HUDEP-2 (cell line): ENCODE results near the gene FAM110A.
A peak's percentile ranks its signal among the peaks of the same experiment; 100 is the strongest.
"Not testable (repeated sequence)": the region's sequence is repeated elsewhere in the genome, so short reads cannot be mapped to it uniquely, and the experiment has no call there.

Source experiments
- DNase-seq, 76 experiments: peaks; one replicate each; lab custom pipeline; 2025; ENCODE audit not compliant: unreplicated experiment in 76 of 76; lab: John Stamatoyannopoulos, UW

FAM110A gene

DNA sequence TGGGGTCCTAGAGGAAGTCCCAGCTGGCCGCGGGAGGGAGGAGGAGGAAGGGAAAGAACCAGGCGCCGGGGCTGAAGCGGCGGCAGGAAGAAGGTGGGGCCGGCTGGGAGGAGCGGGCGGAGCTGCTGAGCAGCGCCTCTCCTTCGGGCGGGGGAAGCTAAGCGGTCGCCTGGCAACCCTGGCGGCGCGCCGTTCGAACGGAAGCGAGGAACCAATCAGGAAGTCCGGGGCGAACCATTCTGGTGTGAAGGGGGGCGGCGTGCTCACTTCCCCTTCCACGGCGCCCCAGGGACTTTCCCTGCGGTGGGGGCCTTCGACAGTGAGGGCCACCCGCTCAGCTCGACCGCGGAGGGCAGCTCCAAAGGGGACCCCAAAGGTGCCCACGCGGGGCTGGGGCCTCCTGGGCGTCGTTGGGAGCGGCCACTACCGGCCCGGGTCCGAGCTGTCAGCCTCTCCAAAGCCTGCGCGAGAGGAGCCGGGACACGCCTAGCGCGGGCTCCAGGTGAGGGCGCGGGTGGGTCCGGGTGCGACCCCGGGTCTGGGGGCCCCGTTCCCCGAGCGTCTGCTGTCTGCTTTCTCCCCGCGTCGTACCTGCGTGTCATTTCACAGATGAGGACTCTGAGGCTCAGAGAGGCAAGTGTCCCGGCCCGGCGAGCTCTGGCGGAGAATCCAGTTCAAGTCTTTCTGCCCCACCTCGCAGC is at the start of gene FAM110A:
Gene FAM110A, plus strand, starts transcription at position 266 of the 701 bp plus-strand sequence. CDS start 11,090 bp downstream, outside the sequence.
- peak in 75 of 76 experiments; percentile 27 to 99 (median 90) for DNase-seq

DNA sequence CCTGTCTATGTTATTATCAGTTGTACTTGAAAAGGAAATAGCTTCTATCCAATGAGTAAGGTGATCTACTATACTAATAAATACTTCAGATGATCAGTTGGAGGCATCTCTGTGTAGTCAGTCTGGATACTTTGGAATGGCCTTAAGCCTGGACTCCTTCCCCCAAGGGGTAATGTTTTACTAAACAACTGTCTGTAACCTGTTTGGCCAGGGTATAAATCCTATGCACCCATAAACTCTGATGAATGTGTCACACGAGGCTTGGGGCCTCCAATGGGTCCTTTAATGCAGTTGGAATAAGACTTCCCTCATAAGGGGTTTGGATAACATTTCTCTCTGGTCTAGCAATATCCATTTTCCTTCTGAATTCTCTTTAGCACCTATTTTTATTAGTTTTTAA is 45.7 kb upstream of the FAM110A start:
- DNase-seq = no peak

DNA sequence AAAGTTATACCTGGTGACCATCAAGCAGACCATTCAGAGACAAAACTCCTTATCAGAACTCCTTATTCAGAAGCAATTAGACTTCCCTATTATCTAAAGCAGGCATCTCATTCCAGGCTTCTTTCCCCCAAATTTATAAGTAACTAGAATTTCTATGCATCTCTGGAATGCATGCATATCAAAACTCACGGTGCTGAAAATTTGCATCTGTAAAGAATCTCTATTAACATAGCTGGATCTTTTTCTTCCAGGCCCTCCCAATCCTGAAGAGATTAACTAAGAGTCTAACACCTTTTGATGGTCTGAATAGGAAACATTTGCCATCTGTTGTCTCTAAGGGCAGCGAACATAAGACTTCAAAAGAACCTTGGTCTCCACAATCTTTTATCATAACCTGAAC is 42.5 kb upstream of the FAM110A start:
- DNase-seq = no peak

DNA sequence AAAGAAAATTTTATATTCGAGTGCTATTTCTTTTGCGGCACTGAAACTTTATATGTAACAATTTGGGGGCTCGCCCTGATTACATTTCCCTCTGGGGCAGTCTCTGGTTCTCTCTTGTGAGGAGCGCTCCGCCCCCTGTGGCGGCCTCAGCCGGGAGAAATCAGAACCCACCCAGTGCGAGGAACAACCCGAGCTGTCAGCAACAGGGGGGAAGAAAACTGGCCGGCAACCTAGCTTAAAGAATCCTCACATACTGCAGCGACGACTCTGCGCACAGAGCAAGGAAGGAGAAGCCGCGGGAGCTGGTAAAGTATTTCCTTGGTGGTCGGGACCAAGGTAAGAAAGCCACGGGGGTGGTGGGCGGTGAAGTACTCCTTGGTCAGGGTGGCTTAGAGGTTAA is 41.3 kb upstream of the FAM110A start:
- DNase-seq = no peak

DNA sequence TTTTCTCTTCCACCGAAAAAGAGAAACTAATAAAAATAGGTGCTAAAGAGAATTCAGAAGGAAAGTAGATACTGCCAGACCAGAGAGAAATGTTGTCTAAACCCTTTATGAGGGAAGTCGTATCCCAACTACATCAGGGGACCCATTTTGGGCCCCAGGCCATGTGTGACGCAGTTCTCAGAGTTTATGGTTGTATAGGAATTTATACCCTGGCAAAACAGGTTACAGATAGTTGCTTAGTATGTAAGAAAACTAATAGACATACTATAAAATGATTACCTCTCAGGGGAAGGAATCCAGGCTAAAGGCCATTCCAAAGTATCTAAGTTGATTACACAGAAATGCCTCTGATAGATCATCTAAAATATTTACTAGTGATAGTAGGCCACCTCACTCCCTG is 36.6 kb upstream of the FAM110A start:
- DNase-seq = no peak

DNA sequence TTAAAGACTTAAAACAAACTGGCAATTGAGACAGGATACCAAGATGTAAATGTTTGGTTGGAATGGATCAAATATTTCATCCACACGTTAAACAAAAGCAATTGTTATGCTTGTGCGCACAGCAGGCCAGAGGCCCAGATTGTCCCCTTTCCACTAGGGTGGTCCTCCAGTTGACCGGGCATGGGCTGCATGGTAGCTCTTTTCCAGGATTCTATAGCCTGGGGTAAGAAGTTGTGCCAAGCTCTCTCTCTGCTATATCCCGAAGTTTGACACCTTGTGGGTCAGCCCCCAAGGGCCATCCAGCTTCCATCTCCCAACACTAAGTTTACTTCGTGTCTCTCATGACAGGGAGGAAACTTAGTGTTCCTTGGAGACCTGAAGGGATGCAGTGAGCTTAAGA is 34.8 kb upstream of the FAM110A start:
- DNase-seq = not testable (repeated sequence)

DNA sequence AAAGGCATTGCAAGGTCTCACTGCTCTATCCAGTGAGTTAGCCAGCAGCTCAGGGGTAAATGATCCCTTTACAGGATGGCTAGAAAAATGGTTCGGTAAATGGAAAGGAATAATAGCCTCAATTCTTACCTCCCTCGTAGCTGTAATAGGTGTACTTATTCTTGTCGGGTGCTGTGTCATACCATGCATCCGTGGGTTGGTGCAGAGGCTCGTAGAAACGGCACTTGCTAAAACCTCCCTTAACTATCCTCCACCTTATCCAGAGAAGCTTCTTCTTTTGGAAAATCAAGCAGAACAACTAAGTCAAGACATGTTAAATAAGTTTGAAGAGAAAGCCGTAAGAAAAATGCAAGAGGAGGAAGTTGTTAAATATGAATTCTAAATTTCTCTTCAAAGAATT is 33.5 kb upstream of the FAM110A start:
- not testable (repeated sequence) for DNase-seq

DNA sequence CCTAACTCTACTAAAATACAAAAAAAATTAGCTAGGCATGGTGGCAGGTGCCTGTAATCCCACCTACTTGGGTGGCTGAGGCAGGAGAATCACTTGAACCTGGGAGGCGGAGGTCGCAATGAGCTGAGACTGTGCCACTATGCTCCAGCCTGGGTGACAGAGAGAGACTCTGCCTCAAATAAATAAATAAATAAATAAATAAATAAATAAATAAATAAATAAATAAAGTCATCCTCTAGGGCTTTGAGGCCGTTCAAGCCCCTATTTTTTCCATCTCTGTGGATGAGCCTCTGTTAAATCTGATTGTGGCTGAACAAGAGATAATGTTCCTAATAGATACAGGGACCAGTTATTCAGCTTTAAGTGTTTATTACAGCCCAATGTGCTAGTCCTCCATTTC is 31.8 kb upstream of the FAM110A start:
- DNase-seq = no peak

DNA sequence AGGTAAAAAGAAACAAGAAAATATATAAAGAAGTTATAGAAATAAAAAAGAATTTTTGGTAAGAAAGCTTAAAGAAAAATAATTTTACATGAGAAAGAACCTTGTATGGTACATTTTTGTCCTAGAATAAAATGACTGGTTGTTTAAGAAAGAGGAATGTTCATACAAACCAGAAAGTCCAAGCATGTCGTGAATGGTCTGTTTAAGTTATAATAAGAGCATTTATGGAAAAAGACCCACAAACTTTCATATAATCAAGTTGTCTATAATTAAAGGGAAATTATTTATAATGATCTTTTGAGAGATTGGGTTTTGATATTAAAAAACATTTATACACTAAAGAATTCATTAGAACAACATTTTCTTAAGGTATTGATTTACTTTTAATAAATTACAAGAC is 27.8 kb upstream of the FAM110A start:
- peak in 2 of 76 experiments; percentile 4 to 11 for DNase-seq

DNA sequence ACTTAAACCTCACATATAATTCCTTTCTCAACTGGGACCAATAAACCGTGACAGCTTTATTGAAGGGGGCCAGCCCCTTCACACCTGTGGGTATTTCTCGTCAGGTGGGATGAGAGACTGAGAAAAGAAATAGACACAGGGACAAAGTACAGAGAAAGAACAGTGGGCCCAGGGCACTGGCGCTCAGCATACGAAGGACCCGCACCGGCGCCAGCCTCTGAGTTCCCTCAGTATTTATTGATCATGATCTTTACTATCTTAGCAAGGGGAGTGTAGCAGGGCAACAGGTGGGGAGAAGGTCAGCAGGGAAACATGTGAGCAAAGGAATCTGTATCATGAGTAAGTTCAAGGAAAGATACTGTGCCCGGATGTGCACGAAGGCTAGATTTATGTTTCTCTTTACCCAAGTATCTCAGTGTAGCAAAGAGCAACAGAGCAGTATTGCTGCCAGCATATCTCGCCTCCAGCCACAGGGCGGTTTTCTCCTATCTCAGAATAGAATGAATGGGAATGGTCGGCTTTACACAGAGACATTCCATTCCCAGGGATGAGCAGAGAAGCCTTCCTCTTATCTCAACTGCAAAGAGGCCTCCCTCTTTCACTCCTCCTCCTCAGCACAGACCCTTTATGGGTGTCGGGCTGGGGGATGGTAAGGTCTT is 21.6 kb upstream of the FAM110A start:
- not testable (repeated sequence) for DNase-seq

DNA sequence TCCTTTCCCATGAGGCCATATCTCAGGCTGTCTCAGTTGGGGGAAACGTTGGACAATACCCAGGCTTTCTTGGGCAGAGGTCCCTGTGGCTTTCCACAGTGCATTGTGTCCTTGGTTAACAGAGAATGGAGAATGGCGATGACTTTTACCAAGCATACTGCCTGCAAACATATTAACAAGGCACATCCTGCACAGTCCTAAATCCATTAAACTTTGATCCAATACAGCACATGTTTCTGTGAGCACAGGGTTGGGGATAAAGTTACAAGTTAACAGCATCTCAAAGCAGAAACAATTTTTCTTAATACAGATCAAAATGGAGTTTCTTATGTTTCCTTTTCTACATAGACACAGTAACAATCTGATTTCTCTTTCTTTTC is 21.1 kb upstream of the FAM110A start:
- not testable (repeated sequence) for DNase-seq

DNA sequence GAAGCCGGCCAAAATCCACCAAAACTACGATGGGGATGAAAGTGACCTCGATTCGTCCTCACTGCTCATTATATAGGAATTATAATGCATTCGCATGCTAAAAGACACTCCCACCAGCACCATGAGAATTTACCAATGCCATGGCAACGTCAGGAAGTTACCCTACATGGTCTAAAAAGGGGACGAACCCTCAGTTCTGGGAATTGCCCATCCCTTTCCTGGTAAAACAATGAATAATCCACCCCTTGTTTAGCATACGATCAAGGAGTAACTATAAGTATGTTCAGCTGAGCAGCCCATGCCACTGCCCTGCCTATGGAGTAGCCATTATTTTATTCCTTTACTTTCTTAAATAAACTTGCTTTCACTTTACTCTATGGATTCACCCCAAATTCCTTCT is 20.1 kb upstream of the FAM110A start:
- DNase-seq = no peak

DNA sequence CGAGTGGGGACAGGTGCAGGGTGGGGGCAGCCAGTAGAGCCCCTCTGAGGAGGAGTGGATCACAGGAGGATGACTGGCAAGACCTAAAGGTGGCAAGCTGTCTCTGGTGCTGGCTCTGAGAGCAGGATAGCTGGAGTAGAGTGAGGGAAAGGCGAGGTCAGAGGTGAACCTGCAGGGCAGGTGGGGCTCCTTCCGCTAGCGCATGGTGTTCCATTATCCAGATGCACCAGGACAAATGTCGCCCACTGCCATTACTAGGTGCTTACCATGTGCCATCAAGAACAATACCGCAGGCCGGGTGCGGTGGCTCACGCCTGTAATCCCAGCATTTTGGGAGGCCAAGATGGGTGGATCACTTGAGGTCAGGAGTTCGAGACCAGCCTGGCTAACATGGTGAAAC is 18.3 kb upstream of the FAM110A start:
- DNase-seq = no peak

DNA sequence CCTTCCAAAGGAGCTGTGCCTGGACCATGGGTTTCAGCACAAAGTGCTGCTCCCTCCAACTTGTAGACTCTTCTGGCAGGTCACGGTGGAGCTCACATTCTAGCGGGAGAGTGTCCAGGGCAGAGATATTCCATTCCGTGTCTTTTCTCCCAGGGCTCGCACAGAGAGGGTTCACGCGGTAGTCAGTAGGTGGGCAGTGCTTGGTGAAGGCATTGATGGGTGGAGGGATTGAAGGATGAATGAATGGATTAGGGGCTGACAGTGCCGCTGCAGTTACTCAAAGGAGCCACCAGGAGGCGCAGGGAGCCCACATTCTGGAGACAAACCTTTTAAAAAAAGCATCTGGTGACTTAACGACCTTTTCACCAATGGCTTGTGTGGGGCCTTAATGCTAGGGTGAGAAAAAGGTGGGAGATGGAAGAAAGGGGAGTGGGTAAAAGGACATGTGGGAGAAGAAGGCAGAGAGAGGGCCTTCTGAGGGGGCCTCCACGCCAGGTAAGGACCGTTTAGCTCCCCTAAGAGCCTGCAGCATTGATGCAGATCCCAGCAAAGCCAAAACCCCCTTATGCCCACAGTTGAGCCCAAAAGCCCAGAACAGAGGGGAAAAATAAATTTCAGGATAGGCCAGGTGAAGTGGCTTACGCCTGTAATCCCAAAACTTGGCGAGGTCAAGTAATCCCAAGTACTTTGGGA is 17.5 kb upstream of the FAM110A start:
- peak in 47 of 76 experiments; percentile 10 to 65 (median 32) for DNase-seq

DNA sequence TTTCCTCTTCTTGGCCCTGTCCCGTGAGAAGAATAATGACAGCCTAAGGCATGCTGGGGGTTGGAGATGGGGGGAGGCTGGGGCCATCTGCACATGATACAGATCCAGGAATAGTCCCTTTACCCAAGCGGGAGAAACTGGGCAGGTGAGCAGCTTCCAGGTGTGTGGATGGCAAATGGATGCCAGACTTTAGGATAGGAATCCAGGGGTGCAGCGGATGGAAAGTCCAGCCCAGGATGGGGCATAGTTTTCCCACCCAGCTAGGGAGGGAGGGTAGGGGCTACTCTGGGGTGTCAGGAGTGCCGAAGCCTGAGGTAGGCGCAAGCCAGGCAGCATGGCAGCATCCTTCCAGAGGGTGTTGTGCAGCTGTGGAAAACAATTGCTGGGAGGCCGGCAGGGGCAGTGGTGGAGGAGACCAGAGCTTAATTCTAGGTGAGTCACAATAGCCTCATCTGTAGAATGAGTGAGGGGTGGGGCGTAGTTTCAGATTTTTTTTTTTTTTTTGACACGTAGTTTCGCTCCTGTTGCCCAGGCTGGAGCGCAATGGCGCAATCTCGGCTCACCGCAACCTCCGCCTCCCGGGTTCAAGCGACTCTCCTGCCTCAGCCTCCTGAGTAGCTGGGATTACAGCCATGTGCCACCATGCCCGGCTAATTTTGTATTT is 15.4 kb upstream of the FAM110A start:
- DNase-seq = no peak

DNA sequence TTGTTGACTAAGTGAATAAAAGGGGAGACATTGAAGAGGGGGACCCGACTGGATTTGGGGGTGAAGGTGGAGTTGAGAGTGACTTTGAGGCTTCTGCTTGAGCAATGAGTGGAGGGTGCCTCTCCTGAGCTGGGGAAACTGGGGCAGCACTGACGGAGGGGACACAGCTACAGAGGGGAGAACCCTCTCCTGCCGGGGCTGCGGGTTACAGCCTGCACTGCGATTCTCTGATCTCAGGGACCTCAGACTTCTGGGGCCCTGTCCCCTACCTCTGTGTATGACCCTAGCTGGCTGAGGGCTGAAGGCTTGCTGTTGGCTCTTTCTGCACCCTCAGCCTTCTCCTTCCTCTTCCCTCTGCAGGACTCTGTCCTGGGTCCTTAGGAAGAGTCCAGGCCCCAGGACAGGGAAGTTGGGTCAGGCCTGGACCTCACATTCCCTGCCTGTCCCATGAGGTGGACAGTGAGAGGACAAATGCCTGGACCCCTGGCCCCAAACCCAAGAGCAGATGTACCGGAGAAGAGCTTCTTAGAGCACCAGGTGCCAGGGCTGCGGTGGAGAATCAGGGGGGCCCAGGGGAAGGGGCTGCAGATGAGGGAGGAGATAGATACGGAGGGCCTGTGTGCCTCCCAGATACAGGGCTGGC is 13.7 kb upstream of the FAM110A start:
- no peak for DNase-seq

DNA sequence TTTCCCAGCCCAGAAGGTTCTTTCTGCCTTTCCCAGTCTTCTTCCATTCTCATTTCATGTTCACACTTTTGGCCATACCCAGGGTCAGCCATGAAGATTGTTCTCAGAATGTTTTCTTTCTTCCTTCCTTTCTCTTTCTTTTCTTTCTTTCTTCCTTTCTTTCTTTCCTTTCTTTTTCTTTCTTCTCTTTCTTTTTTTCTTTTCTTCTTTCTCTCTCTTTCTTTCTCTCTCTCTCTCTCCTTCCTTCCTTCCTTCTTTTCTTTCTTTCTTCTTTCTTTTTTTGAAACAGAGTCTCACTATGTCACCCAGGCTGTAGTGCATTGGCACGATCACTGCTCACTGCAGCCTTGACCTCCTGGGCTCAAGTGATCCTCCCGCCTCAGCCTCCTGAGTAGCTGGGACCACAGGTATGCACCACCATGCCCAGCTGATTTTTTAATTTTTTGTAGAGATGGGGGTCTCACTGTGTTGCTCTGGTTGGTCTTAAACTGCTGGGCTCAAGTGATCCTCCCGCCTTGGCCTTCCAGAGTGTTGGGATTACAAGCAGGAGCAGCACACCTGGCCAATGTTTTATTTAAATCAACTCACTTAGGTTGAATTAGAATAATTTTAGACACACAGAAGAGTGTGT is 13.1 kb upstream of the FAM110A start:
- no peak for DNase-seq

DNA sequence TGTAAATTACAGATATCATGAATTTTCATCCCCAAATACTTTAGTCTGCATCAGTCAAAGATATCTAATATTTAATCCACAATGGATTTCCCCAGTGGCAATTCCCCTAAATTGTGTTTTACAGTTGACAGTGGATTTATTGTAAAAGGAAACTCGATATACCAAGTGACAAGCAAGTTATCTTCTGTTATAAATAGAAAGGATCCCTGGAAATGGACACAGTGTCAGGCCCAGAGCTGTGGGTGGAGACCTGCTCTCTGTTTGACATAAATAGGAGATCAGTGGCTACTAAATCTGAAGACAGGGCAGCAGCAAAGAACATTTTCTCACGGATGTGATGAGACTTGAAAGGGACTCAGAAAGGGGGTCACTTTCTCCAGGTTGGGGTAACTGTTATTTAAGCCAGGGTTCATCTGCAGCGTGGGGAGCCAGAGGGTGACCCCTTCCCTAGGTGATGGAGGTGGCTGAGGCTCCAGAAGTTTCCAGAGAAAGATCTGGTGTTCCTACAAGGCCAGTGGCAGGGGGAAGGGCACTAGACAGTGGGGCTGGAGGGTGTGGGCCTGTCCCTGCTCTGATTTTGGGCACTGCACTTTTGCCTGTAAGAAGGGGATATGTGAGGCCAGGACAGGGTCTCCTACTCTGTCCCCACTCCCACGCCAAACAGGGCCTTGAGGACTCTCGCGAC is 12.3 kb upstream of the FAM110A start:
- DNase-seq = no peak

DNA sequence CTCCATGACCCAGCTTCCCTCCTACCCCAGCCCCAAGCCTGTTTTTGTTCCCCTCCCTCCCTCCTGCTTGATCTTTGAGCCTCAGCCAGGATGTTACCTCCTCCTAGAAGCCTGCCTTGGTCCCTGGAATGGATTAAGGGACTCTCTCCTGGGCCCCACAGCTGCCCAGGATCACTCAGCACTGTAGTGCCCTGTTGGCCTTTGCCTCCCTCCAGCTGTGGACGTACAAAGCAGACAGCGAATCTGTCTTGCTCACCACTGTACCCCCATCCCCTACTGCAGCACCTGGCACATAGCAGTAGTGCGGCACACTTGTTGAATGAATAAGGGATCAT is 11.8 kb upstream of the FAM110A start:
- DNase-seq = no peak
